ENCODE results near the gene PLPPR3.

Gene PLPPR3

DNA sequence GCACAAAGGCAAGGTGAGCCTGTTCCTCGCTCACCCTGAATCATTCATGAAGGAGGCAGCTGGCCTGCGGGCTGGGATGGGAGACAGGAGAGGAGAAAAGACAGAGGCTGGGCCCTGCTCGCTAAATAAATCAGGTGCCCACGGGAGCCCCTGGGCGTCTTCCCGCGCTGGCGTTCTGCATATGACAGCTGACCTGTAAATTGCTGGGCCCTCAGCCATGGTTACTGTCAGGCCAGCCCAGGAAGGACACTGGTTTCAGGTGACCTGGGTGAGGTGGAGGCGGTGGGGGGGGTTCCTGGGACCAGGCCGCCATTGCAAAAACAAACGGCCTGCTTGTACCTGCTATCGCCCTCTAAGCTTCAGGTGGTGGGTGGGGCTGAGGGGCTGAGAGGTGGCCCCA lies 27.9 kb downstream of the PLPPR3 start:
- Histone ChIP-seq H3K27me3 (ENCODE audit: control insufficient read depth, insufficient read depth, low read length) (no peaks in the 10 kb centered on the region), H3K9ac (ENCODE audit: low read length) (no peak overlapping the region), H3K36me3 (ENCODE audit: control insufficient read depth, low read depth, low read length) (no peaks in the 10 kb centered on the region), H3K27ac (ENCODE audit: low read length) (no peak overlapping the region), H3K4me1 (ENCODE audit: control insufficient read depth, low read depth, low read length) (peaks cover 10% of the 10 kb centered on the region), H3K9me3 (ENCODE audit: control insufficient read depth, low read depth, low read length) (no peaks in the 10 kb centered on the region), H3K4me3 (ENCODE audit: low read length) (no peak overlapping the region)

DNA sequence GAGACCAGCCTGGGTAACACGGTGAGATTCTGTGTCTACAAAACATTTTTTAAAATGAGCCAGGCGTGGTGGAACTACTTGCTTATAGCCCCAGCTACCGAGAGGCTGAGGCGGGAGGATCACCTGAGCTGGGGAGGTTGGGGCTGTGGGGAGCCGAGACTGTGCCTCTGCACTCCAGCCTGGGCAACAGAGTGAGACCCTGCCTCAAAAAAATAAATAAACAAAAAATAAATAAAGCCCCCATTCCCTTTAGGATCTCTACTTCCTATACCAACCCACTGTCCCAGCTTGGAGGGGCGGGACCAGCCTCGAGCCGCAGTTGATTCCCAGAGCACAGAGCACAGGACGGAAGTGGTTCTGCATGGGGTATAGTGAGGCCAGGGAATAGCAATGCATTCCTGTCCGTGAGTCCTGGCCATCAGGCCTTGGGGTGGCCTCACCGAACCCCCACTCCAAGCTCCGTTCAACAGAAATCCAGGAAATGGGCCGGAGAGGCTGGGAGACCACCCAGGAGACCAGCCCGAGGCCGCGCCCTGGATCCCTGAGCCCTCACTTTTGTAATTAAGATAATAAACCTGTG lies 29.4 kb downstream of the PLPPR3 start:
- H3K4me3 ChIP-seq (ENCODE audit: low read length), result no peak overlapping the region
- H3K9ac ChIP-seq (ENCODE audit: low read length), result no peak overlapping the region
- no peaks in the 10 kb centered on the region for H3K36me3 ChIP-seq (ENCODE audit: control insufficient read depth, low read depth, low read length)
- H3K9me3 ChIP-seq (ENCODE audit: control insufficient read depth, low read depth, low read length), result no peaks in the 10 kb centered on the region
- H3K4me1 ChIP-seq (ENCODE audit: control insufficient read depth, low read depth, low read length), result peaks cover 13% of the 10 kb centered on the region
- no peaks in the 10 kb centered on the region for H3K27me3 ChIP-seq (ENCODE audit: control insufficient read depth, insufficient read depth, low read length)
- no peak overlapping the region for H3K27ac ChIP-seq (ENCODE audit: low read length)

DNA sequence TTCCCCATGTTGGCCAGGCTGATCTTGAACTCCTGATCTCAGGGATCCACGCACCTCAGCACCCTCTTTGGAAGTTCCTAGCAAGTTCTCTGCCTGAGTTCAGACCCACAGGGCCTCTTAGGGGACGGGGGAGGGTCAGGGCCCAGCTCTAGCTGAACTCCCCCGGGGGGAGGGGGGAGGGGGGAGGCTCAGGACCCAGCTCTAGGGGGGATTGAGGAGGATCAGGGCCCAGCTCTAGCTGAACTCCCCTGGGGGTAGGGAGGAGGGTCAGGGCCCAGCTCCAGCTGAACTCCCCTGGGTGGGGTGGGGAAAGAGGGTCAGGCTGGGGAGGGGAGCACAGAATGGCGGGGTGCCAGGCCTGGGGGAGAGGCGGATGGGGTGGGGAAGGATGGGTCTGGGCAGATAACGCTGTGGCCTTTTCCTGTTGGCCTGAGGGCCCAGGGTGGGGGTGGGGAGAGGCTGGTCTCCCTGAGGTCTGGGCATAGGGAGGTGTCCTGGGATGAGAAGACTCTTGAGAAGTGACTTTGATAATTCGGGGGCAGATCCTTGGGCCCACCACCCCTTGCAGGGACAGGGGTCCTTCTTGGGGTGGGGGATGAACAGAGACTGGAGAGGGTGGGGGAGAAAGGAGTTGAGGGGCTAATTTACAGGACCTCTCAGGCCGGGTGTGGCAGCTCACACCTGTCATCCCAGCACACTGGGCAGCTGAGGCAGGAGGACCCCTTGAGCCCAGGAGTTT lies 30.0 kb downstream of the PLPPR3 start:
- H3K27ac ChIP-seq (ENCODE audit: low read length), result no peak overlapping the region
- no peaks in the 10 kb centered on the region for H3K27me3 ChIP-seq (ENCODE audit: control insufficient read depth, insufficient read depth, low read length)
- no peak overlapping the region for H3K4me3 ChIP-seq (ENCODE audit: low read length)
- H3K9ac ChIP-seq (ENCODE audit: low read length), result no peak overlapping the region
- H3K9me3 ChIP-seq (ENCODE audit: control insufficient read depth, low read depth, low read length), result no peaks in the 10 kb centered on the region
- H3K36me3 ChIP-seq (ENCODE audit: control insufficient read depth, low read depth, low read length), result no peaks in the 10 kb centered on the region
- peaks cover 13% of the 10 kb centered on the region for H3K4me1 ChIP-seq (ENCODE audit: control insufficient read depth, low read depth, low read length)

DNA sequence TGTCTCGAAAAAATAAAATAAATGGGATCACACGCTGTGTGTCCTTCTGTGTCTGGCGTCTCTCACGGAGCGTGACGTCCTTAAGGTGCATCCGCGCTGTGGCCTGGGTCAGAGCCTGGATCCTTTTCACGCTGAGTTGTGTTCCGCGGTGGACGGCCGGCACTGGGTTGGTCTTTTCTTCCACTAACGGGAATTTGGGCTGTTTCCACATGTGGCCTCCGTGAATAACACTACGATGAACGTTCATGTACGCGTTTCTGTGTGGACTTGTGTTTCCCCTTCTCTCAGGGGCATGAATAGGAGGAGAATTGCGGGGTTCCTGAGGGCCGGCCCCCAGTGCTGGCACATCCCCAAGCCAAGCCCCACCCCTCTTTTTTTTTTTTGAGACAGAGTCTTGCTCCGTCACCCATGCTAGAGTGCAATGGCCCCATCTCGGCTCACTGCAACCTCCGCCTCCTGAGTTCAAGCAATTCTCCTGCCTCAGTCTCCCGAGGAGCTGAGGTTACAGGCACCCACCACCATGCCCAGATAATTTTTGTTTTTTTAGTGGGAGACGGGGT lies 30.7 kb downstream of the PLPPR3 start:
- no peaks in the 10 kb centered on the region for H3K36me3 ChIP-seq (ENCODE audit: control insufficient read depth, low read depth, low read length)
- H3K27ac ChIP-seq (ENCODE audit: low read length), result no peak overlapping the region
- no peak overlapping the region for H3K9ac ChIP-seq (ENCODE audit: low read length)
- peaks cover 13% of the 10 kb centered on the region for H3K4me1 ChIP-seq (ENCODE audit: control insufficient read depth, low read depth, low read length)
- no peaks in the 10 kb centered on the region for H3K27me3 ChIP-seq (ENCODE audit: control insufficient read depth, insufficient read depth, low read length)
- H3K4me3 ChIP-seq (ENCODE audit: low read length), result no peak overlapping the region
- H3K9me3 ChIP-seq (ENCODE audit: control insufficient read depth, low read depth, low read length), result no peaks in the 10 kb centered on the region

DNA sequence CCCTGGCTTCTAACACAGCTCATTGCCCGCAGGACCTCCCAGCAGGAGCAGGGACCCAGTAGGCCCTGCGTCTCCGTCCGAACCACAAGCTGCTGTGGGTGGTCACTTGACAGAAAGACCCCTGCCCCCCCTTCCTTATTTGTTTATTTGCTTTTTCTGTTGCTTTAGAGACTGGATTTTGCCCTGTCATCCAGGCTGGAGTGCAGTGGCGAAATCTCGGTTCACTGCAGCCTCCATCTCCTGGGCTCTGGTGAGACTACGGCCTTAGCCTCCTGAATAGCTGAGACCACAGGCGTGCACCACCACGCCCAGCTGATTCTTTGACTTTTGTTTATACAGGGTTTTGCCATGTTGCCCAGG lies 32.1 kb downstream of the PLPPR3 start:
- Histone ChIP-seq H3K4me1 (ENCODE audit: control insufficient read depth, low read depth, low read length) (peaks cover 13% of the 10 kb centered on the region), H3K27me3 (ENCODE audit: control insufficient read depth, insufficient read depth, low read length) (no peaks in the 10 kb centered on the region), H3K9me3 (ENCODE audit: control insufficient read depth, low read depth, low read length) (no peaks in the 10 kb centered on the region), H3K36me3 (ENCODE audit: control insufficient read depth, low read depth, low read length) (no peaks in the 10 kb centered on the region), H3K27ac (ENCODE audit: low read length) (no peak overlapping the region), H3K9ac (ENCODE audit: low read length) (peak overlapping the region; percentile 40), H3K4me3 (ENCODE audit: low read length) (no peak overlapping the region)

DNA sequence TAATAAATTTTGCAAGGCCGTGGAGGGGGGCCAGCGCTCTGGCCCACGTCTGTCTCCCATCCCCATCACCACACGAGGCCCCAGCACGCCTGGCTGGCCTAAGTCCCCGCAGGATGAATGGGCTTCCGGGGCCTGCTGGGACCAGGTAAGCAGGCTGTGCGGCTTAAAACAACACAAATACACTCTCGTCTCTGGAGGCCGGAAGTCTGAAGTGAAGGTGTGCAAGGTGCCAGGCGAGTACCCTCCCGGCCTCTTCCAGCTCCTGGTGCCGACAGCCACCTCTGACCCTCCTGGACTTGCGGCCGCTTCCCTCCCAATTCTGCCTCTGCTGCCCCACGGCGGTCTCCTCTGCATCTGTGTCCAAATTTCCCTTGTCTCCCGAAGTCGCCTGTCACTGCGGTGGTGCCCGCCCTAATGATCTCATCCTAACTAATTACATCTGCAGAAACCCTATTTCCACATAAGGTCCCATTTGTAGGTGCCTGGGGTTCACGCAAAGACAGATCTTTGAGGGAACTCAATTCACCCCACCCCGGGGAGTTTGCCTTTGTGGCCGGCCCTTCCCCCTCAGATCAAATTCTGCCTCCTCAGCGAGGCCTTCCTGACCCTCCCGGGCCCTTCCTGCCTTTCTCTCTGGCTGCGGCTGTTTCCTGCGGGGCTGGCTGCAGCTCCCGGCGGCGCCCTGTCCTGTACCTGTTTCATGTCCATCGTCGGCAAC lies 32.6 kb downstream of the PLPPR3 start:
- H3K9me3 ChIP-seq (ENCODE audit: control insufficient read depth, low read depth, low read length), result no peaks in the 10 kb centered on the region
- H3K36me3 ChIP-seq (ENCODE audit: control insufficient read depth, low read depth, low read length), result no peaks in the 10 kb centered on the region
- peaks cover 13% of the 10 kb centered on the region for H3K4me1 ChIP-seq (ENCODE audit: control insufficient read depth, low read depth, low read length)
- H3K27me3 ChIP-seq (ENCODE audit: control insufficient read depth, insufficient read depth, low read length), result no peaks in the 10 kb centered on the region
- H3K4me3 ChIP-seq (ENCODE audit: low read length), result no peak overlapping the region
- H3K9ac ChIP-seq (ENCODE audit: low read length), result peak overlapping the region; percentile 40
- H3K27ac ChIP-seq (ENCODE audit: low read length), result peak overlapping the region; percentile 9

DNA sequence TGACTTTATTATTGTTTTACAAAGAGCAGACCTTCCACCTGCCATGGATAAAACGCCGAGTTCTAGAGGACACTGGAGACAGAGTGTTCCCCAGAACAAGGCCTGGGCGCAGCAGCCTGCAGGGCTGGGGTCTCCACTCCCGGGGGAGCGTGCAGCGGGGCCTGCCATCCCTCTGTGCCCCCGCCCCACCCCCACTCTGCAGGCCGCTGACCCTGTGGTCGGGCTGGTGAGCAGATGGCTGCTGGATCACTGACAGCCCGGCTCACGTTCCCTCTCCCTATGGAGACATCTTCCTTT lies 33.1 kb downstream of the PLPPR3 start:
- H3K4me3 ChIP-seq (ENCODE audit: low read length), result no peak overlapping the region
- H3K36me3 ChIP-seq (ENCODE audit: control insufficient read depth, low read depth, low read length), result no peaks in the 10 kb centered on the region
- H3K4me1 ChIP-seq (ENCODE audit: control insufficient read depth, low read depth, low read length), result peaks cover 13% of the 10 kb centered on the region
- no peaks in the 10 kb centered on the region for H3K9me3 ChIP-seq (ENCODE audit: control insufficient read depth, low read depth, low read length)
- no peaks in the 10 kb centered on the region for H3K27me3 ChIP-seq (ENCODE audit: control insufficient read depth, insufficient read depth, low read length)
- no peak overlapping the region for H3K27ac ChIP-seq (ENCODE audit: low read length)
- H3K9ac ChIP-seq (ENCODE audit: low read length), result peak overlapping the region; percentile 40

DNA sequence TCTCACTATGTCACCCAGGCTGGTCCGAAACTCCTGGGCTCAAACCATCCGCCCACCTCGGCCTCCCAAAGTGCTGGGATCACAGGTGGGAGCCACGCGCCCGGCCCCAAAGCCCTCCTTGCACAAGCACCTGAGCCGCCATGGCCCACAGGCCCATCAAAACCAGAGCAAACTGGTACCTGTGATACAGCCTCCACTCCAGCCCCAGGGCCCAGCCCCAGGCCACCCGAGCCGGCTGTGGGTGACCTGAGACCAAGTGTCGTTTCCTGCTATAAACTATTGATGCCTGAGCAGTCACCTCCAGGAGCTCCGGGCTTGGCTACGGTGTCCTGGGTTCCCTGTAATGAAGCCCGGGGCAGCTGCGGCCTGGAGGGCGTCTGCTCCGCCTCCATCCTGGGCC lies 34.2 kb downstream of the PLPPR3 start:
- H3K9ac ChIP-seq (ENCODE audit: low read length), result no peak overlapping the region
- H3K27me3 ChIP-seq (ENCODE audit: control insufficient read depth, insufficient read depth, low read length), result no peaks in the 10 kb centered on the region
- H3K4me1 ChIP-seq (ENCODE audit: control insufficient read depth, low read depth, low read length), result peaks cover 21% of the 10 kb centered on the region
- no peaks in the 10 kb centered on the region for H3K9me3 ChIP-seq (ENCODE audit: control insufficient read depth, low read depth, low read length)
- no peak overlapping the region for H3K4me3 ChIP-seq (ENCODE audit: low read length)
- no peaks in the 10 kb centered on the region for H3K36me3 ChIP-seq (ENCODE audit: control insufficient read depth, low read depth, low read length)
- no peak overlapping the region for H3K27ac ChIP-seq (ENCODE audit: low read length)

DNA sequence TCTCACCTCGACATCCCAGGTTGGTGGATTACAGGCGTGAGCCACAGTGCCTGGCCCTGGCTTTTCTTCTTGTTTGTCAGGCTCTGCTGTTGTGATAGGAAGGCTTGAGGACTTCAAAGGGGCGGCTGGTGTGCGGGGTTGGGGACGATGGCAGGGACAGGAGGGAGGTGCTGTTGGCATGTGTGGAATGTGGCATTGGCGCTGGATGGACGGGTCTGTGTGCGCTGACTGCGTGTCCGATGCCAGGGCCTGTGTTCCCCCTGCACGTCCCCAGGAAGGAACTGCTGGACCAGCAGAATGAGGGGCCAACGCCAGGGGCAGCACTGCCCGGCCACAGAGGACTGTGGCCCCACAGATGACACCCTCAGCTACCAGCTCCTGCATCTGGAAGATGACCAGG lies 37.2 kb downstream of the PLPPR3 start:
- H3K4me3 ChIP-seq (ENCODE audit: low read length), result no peak overlapping the region
- no peaks in the 10 kb centered on the region for H3K36me3 ChIP-seq (ENCODE audit: control insufficient read depth, low read depth, low read length)
- H3K27me3 ChIP-seq (ENCODE audit: control insufficient read depth, insufficient read depth, low read length), result no peaks in the 10 kb centered on the region
- no peak overlapping the region for H3K27ac ChIP-seq (ENCODE audit: low read length)
- peaks cover 22% of the 10 kb centered on the region for H3K4me1 ChIP-seq (ENCODE audit: control insufficient read depth, low read depth, low read length)
- no peaks in the 10 kb centered on the region for H3K9me3 ChIP-seq (ENCODE audit: control insufficient read depth, low read depth, low read length)
- no peak overlapping the region for H3K9ac ChIP-seq (ENCODE audit: low read length)

DNA sequence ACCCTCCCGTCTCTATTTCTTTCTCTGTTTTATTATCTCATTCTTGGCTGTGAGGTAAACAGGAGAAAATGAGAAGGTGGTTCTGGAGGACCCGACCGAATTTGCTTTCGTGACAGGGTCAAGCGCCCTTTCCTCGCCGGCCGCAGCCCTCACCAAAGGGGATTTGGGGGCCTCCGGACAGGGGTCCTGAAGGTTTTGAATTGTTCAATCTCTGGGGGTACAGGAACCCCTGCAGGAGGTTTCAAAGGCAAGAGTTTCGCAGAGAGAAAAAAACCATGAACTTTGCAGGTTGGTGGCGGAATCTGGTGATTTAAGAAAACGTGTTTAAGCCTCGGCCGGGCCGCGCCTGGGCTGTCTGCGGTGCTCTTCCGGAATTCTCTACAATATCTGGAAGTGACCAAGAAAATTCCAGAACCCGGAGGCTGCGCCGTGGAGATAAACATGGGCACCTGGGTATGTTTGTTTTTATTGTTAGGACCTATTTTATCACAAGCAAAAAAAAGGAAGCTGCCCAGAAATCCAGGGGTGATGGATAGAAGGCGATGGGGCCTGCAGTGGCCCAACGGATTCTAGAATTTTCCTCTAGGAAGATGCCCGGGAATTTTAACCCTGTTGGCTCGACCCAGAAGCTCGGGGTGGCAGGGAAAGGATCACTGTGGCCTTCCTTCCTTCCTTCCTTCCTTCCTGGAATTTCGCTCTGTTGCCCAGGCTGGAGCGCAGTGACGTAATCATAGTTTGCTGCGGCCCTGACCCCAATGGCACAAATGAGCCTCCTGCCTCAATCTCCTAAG lies 38.7 kb downstream of the PLPPR3 start:
- Histone ChIP-seq H3K4me3 (ENCODE audit: low read length) (peak overlapping the region; percentile 45), H3K4me1 (ENCODE audit: control insufficient read depth, low read depth, low read length) (peaks cover 13% of the 10 kb centered on the region), H3K27ac (ENCODE audit: low read length) (no peak overlapping the region), H3K36me3 (ENCODE audit: control insufficient read depth, low read depth, low read length) (no peaks in the 10 kb centered on the region), H3K9me3 (ENCODE audit: control insufficient read depth, low read depth, low read length) (no peaks in the 10 kb centered on the region), H3K27me3 (ENCODE audit: control insufficient read depth, insufficient read depth, low read length) (no peaks in the 10 kb centered on the region), H3K9ac (ENCODE audit: low read length) (peak overlapping the region; percentile 18)

DNA sequence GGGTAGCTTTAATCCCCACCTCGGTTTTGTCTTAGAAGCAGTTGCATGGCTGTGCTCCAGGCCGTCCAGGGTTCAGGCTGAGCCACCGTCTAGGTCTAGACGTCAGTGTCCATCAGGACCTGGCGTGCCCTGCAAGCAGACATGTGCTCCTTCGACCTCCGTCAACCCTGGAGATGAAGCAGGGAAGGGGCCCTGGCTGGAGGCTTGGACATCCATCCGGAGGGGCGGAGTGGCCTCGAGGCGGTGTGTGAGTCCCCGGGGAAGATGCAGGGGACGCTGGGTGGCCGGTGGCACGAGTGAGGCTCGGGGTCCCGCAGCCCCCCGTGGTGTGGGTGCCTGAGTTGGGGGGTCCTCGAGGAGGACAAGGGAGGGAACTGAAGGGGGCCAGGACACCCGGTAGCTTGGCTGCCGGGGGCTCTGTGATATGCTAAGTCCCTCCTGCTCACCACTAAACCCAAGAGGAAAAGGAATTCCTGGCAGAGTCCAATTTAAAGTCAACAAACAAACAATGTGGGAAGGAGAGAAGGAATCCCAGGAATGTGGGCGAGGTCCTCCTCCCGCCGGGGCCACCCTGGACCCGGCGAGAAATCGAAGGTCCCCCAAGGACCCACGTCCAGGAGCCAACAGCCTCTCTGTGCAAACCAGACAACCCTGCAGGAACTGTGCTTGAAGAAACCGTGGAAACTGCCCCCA lies 39.4 kb downstream of the PLPPR3 start:
- Histone ChIP-seq H3K9me3 (ENCODE audit: control insufficient read depth, low read depth, low read length) (no peaks in the 10 kb centered on the region), H3K36me3 (ENCODE audit: control insufficient read depth, low read depth, low read length) (no peaks in the 10 kb centered on the region), H3K27me3 (ENCODE audit: control insufficient read depth, insufficient read depth, low read length) (no peaks in the 10 kb centered on the region), H3K9ac (ENCODE audit: low read length) (peak overlapping the region; percentile 18), H3K27ac (ENCODE audit: low read length) (no peak overlapping the region), H3K4me3 (ENCODE audit: low read length) (peak overlapping the region; percentile 45), H3K4me1 (ENCODE audit: control insufficient read depth, low read depth, low read length) (peaks cover 13% of the 10 kb centered on the region)

All from iPS-18a (cell line).